ENCODE data around the gene LSM3. TPM values are rescaled to one million over a fixed set of nuclear protein-coding genes. Genes with fewer than 3 reads are reported as not detected.

Gene LSM3
- total and polyA plus RNA-seq, 9 of the 15 experiments (the other 6 are each of a cell fraction or from before 2014, with no cell fraction given) = 33.8 to 203 (median 61.2) TPM

GRCh38 chr3:14134291-14134690 lies 44.3 kb upstream of the LSM3 start:
- H3K4me3 ChIP-seq = no peak overlapping the region
- ChIA-PET POLR2A (interaction anchor here (1.5 to 3.6 kb wide), 2 partner anchors 9 to 11 kb away, joined by 9 to 16 read pairs; no protein-coding TSS in a partner anchor), CTCF (ENCODE audit: low intra/inter-chr PET ratio) (no interaction called here)
- no peaks in the 10 kb centered on the region for H3K4me1 ChIP-seq (replicated peaks in 1 of 2; ENCODE audit: control insufficient read depth in 2 of 2, insufficient read depth in 2 of 2, low read length in 2 of 2)
- DNase-seq (ENCODE audit: extremely low read depth in 1 of 4, low spot score in 3 of 4) (no peak), ATAC-seq (no peak), FAIRE-seq (no peak)
- 80% methylated on average over 6 of the region's 6 CpGs for WGBS (ENCODE audit: insufficient coverage, low coverage, missing lambda C conversion rate)
- no peak overlapping the region for H3K27ac ChIP-seq (ENCODE audit: extremely low read depth, low read depth, low read length)
- intact Hi-C loops (cut with micrococcal nuclease) = no loop called here
- peaks cover 84% of the 10 kb centered on the region; the same call in 2 of the 3 replicates for H3K36me3 ChIP-seq (ENCODE audit: control insufficient read depth, insufficient read depth, low read length)
- no peaks in the 10 kb centered on the region for H3K79me2 ChIP-seq (ENCODE audit: control insufficient read depth, insufficient read depth, low read length)
- H2AFZ ChIP-seq (ENCODE audit: low read depth, low read length) = no peak overlapping the region
- no peaks in the 10 kb centered on the region for H3K9me3 ChIP-seq (replicated peaks; ENCODE audit: control insufficient read depth, insufficient read depth, low read depth, low read length)
- H3K9ac ChIP-seq (ENCODE audit: insufficient read depth in 1 of 2, low read depth in 2 of 2, low read length in 2 of 2) = peak overlapping the region in 1 of 2 experiments; percentile 31; a peak in 1 of 4 replicates
- in situ Hi-C loops (cut with MboI) = no loop called here
- no peaks in the 10 kb centered on the region for H3K27me3 ChIP-seq (ENCODE audit: control insufficient read depth in 2 of 2, insufficient read depth in 2 of 2, low read length in 2 of 2)
- BruUV-seq (replicated peaks) = no TSS peak
- no peak overlapping the region for H3K4me2 ChIP-seq (ENCODE audit: insufficient read depth, low read length)
- no peaks in the 10 kb centered on the region for H3K9me1 ChIP-seq (ENCODE audit: control insufficient read depth, insufficient read depth, low read length)
- no peaks in the 10 kb centered on the region; the same call in 1 of the 2 replicates for H4K20me1 ChIP-seq (replicated peaks; ENCODE audit: control insufficient read depth, insufficient read depth, low read length)
- TF ChIP-seq, protein P1, sequence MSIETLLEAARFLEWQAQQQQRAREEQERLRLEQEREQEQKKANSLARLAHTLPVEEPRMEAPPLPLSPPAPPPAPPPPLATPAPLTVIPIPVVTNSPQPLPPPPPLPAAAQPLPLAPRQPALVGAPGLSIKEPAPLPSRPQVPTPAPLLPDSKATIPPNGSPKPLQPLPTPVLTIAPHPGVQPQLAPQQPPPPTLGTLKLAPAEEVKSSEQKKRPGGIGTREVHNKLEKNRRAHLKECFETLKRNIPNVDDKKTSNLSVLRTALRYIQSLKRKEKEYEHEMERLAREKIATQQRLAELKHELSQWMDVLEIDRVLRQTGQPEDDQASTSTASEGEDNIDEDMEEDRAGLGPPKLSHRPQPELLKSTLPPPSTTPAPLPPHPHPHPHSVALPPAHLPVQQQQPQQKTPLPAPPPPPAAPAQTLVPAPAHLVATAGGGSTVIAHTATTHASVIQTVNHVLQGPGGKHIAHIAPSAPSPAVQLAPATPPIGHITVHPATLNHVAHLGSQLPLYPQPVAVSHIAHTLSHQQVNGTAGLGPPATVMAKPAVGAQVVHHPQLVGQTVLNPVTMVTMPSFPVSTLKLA (conservative IDR thresholded peaks at IDR 0.05) = no peak
- TF ChIP-seq, protein P2, sequence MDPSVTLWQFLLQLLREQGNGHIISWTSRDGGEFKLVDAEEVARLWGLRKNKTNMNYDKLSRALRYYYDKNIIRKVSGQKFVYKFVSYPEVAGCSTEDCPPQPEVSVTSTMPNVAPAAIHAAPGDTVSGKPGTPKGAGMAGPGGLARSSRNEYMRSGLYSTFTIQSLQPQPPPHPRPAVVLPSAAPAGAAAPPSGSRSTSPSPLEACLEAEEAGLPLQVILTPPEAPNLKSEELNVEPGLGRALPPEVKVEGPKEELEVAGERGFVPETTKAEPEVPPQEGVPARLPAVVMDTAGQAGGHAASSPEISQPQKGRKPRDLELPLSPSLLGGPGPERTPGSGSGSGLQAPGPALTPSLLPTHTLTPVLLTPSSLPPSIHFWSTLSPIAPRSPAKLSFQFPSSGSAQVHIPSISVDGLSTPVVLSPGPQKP (CRISPR knock-in tag; IDR thresholded peaks at IDR 0.05) = no peak
- no peak for TF ChIP-seq PHF21A (IDR thresholded peaks at IDR 0.05; ENCODE audit: borderline replicate concordance, low read depth)
- TF ChIP-seq HDGF (IDR thresholded peaks at IDR 0.05) = no peak
- TF ChIP-seq, protein P3, sequence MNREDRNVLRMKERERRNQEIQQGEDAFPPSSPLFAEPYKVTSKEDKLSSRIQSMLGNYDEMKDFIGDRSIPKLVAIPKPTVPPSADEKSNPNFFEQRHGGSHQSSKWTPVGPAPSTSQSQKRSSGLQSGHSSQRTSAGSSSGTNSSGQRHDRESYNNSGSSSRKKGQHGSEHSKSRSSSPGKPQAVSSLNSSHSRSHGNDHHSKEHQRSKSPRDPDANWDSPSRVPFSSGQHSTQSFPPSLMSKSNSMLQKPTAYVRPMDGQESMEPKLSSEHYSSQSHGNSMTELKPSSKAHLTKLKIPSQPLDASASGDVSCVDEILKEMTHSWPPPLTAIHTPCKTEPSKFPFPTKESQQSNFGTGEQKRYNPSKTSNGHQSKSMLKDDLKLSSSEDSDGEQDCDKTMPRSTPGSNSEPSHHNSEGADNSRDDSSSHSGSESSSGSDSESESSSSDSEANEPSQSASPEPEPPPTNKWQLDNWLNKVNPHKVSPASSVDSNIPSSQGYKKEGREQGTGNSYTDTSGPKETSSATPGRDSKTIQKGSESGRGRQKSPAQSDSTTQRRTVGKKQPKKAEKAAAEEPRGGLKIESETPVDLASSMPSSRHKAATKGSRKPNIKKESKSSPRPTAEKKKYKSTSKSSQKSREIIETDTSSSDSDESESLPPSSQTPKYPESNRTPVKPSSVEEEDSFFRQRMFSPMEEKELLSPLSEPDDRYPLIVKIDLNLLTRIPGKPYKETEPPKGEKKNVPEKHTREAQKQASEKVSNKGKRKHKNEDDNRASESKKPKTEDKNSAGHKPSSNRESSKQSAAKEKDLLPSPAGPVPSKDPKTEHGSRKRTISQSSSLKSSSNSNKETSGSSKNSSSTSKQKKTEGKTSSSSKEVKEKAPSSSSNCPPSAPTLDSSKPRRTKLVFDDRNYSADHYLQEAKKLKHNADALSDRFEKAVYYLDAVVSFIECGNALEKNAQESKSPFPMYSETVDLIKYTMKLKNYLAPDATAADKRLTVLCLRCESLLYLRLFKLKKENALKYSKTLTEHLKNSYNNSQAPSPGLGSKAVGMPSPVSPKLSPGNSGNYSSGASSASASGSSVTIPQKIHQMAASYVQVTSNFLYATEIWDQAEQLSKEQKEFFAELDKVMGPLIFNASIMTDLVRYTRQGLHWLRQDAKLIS (CRISPR knock-in tag; IDR thresholded peaks at IDR 0.05) = no peak
- TF ChIP-seq ZNF668 (CRISPR knock-in tag; IDR thresholded peaks at IDR 0.05) = no peak
- TF ChIP-seq ZNF717 (CRISPR knock-in tag; IDR thresholded peaks at IDR 0.05) = no peak
- no peak for TF ChIP-seq POLR2A (conservative IDR thresholded peaks at IDR 0.05)
- no peak for TF ChIP-seq BRD9 (IDR thresholded peaks at IDR 0.05; ENCODE audit: low read depth, partially characterized antibody)
- TF ChIP-seq ARID4B (CRISPR knock-in tag; IDR thresholded peaks at IDR 0.05) = no peak

Measured in K562 (cell line).